ENCODE data around the gene NPY2R. TPM values are rescaled to one million over a fixed set of nuclear protein-coding genes. Genes with fewer than 3 reads are reported as not detected.

The NPY2R gene
- total RNA-seq, 3 donors from 2014 or later, result 0.51 to 1.7 (median 1.4) TPM

DNA sequence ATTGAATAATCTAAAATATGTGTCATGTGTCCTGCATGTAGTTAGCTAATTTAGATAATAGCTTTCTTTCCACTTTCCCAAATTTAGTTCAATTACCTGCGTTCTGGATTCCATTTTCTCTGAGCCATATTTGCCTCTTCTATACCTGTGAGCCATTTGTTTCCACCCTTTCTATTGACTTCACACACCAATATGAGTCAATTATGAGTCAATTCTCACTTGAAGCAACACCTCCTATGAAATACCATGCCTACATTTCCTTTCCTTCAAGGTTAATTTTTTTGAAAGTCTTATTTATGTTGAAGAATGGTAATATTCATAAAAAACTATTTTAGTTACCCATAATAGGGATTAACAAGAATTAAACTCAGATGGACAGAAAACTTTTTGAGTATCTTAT lies 25.8 kb downstream of the NPY2R start:
- DNase-seq (no peak), ATAC-seq (no peak)
- Histone ChIP-seq H3K9me3 (no peaks in the 10 kb centered on the region), H3K36me3 (ENCODE audit: low read depth) (no peaks in the 10 kb centered on the region), H3K4me3 (no peak overlapping the region), H3K4me1 (ENCODE audit: low read depth) (no peaks in the 10 kb centered on the region)
- TF ChIP-seq CTCF (IDR thresholded peaks at IDR 0.05), result no peak
- intact Hi-C loops (cut with DNase I, micrococcal nuclease), result no loop called here

DNA sequence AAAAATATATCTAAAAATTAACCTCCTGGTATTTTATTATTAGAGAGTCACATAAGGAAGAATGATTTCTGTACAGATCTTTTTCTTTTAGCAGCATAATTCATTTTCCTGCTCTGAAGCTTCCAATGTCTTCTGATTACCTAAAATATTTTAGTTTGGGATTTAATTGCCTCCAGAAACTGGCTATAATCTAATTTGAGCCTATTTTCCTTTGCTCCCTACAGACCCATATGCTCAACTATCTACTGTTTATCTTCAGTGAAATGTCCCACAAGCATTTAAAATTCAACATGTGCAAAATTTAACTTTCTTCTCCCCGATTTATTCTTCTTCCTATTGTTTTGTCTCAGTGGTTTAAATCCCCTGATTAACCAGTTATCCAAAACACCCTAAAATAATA lies 29.1 kb downstream of the NPY2R start:
- no peak overlapping the region for H3K4me3 ChIP-seq
- no peak for DNase-seq

DNA sequence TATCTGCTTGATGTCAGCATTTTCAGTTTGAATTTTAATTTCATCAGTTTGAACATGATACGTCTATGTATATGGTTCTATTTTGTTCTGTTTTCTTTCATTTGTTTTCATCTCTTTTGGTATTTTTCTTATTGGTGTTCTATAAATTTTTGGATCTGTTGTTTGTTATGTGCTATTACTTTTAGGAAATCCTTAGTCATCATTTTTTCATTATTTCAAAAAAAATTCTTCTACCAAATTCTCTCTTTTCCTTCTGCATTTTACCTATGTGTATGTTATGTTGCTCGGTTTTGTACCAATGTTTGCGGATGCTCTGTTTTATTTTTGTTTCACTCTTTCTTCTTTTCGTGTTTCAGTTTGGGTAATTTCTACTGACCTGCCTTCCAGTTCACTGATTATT lies 32.8 kb downstream of the NPY2R start:
- no peaks in the 10 kb centered on the region for H3K4me1 ChIP-seq (ENCODE audit: low read depth)
- no peak for TF ChIP-seq CTCF (IDR thresholded peaks at IDR 0.05)
- ATAC-seq, result no peak
- DNase-seq, result no peak
- no peaks in the 10 kb centered on the region for H3K36me3 ChIP-seq (ENCODE audit: low read depth)
- no peak overlapping the region for H3K4me3 ChIP-seq
- intact Hi-C loops (cut with DNase I, micrococcal nuclease), result no loop called here
- no peaks in the 10 kb centered on the region for H3K9me3 ChIP-seq

More for the DNA sequence above, 29.1 kb downstream of the NPY2R start:
- TF ChIP-seq CTCF (IDR thresholded peaks at IDR 0.05), result no peak
- Histone ChIP-seq H3K4me1 (ENCODE audit: low read depth) (no peaks in the 10 kb centered on the region), H3K9me3 (no peaks in the 10 kb centered on the region), H3K36me3 (ENCODE audit: low read depth) (no peaks in the 10 kb centered on the region)
- ATAC-seq, result no peak
- intact Hi-C loops (cut with DNase I, micrococcal nuclease), result no loop called here

- ATAC-seq, result no peak
- no peak for TF ChIP-seq CTCF (IDR thresholded peaks at IDR 0.05)
- Histone ChIP-seq H3K4me3 (no peak overlapping the region), H3K4me1 (ENCODE audit: low read depth) (no peaks in the 10 kb centered on the region), H3K36me3 (ENCODE audit: low read depth) (no peaks in the 10 kb centered on the region), H3K9me3 (no peaks in the 10 kb centered on the region)
- intact Hi-C loops (cut with DNase I, micrococcal nuclease), result no loop called here
- DNase-seq, result no peak
These were observed 33.2 kb downstream of the NPY2R start for GRCh38 chr4:155241664-155242063.

- ATAC-seq (no peak), DNase-seq (no peak)
- Histone ChIP-seq H3K4me1 (ENCODE audit: low read depth) (no peaks in the 10 kb centered on the region), H3K36me3 (ENCODE audit: low read depth) (no peaks in the 10 kb centered on the region), H3K4me3 (no peak overlapping the region), H3K9me3 (no peaks in the 10 kb centered on the region)
- no peak for TF ChIP-seq CTCF (IDR thresholded peaks at IDR 0.05)
- intact Hi-C loops (cut with DNase I, micrococcal nuclease), result no loop called here
These were observed 36.7 kb downstream of the NPY2R start for GRCh38 chr4:155245105-155245504.
